HFF-Myc (cell line): Measurements from ENCODE around the gene ZNF212.

ENCODE experiments used
- DNase-seq: peaks from one replicate; pipeline ENCODE4 v3.0.0-alpha.2; 2011; ENCODE audit warnings: low read depth; ENCODE audit errors: extremely low read depth
- H3K4me3 ChIP-seq: replicated peaks from 2 replicates; pipeline ENCODE4 v1.5.1; 2011; ENCODE audit warnings: low read depth, mild to moderate bottlenecking, control low read depth, low read length
- TF ChIP-seq, protein P1 (sequence below): IDR thresholded peaks from 2 replicates; pipeline ENCODE4 v1.5.1; 2012; ENCODE audit warnings: mild to moderate bottlenecking, low read depth, low read length, control low read depth; ENCODE audit errors: missing control alignments

Gene ZNF212

DNA sequence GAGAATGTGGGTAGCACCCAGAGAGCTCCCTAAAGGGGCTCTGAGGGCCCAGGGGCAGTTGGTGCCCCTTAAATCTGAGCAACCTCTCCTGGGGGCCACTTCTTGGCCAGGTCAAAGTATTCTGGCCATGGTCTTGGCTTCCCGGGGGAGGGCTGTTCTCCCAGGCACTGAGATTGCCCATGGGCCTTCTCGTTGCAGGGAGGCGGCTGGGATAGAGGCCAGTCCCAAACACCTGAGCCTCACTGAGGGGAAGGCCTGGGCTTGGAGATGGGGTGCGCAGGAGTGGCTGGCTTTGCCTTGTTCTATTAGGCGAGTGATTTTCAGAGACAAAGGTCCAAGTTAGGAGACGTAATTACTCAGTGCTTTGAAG is 56.0 kb downstream of the ZNF212 start:
- DNase-seq, result no peak
- H3K4me3 ChIP-seq, result no peak overlapping the region
- TF ChIP-seq, protein P1, sequence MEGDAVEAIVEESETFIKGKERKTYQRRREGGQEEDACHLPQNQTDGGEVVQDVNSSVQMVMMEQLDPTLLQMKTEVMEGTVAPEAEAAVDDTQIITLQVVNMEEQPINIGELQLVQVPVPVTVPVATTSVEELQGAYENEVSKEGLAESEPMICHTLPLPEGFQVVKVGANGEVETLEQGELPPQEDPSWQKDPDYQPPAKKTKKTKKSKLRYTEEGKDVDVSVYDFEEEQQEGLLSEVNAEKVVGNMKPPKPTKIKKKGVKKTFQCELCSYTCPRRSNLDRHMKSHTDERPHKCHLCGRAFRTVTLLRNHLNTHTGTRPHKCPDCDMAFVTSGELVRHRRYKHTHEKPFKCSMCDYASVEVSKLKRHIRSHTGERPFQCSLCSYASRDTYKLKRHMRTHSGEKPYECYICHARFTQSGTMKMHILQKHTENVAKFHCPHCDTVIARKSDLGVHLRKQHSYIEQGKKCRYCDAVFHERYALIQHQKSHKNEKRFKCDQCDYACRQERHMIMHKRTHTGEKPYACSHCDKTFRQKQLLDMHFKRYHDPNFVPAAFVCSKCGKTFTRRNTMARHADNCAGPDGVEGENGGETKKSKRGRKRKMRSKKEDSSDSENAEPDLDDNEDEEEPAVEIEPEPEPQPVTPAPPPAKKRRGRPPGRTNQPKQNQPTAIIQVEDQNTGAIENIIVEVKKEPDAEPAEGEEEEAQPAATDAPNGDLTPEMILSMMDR, result no peak

DNA sequence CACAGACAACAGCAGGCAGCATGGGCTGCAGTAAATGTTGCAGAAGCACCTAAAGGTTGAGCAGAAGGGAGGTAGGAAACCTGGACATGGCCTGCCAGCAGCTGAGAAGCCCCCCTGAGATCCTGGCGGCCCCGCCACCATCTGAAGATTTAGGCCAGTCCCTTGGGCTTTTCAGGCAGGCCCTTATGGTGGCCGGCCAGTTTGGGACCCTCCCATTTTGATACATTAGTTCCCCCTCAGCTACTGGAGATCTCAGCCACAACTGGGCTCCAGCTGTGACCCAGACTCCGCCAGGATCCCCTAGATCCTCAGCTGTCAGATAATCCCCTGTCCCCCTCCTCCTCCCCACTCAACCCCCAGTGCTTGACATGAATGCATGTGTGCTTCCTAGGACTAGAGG is 56.9 kb downstream of the ZNF212 start:
- DNase-seq, result no peak
- H3K4me3 ChIP-seq, result no peak overlapping the region
- TF ChIP-seq, protein P1, result no peak

DNA sequence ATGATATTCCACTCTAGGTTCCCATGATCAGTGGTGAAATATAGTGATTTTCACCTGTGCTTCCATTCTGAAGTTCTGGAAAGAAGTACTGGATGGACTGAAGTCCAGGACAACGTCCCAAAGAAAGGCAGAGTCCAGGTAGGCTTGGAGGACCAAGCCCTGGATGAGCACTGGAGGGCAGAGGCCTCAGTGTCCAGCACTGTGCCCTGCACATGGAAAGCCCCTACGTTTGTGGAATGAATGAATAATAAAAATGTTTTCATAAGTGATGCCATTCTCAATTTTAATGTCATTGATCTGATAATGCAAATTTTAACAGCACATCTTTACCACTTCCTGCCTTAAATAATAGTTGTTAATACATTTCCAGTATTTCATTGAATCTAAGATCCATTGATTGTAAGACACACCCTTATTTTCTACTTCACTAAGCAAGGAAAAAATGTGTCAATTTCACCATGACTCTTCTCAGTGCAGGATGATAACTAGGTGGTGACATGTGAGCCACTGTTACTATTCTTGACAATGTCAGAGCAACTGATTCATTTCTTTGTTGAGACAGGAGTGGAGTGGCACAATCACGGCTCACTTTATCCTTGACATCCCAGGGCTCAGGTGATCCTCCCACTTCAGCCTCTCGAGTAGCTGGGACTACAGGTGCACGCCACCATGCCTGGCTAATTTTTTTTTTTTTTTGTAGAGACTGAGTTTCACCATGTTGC is 57.7 kb downstream of the ZNF212 start:
- TF ChIP-seq, protein P1, result no peak
- no peak overlapping the region for H3K4me3 ChIP-seq
- DNase-seq, result no peak

DNA sequence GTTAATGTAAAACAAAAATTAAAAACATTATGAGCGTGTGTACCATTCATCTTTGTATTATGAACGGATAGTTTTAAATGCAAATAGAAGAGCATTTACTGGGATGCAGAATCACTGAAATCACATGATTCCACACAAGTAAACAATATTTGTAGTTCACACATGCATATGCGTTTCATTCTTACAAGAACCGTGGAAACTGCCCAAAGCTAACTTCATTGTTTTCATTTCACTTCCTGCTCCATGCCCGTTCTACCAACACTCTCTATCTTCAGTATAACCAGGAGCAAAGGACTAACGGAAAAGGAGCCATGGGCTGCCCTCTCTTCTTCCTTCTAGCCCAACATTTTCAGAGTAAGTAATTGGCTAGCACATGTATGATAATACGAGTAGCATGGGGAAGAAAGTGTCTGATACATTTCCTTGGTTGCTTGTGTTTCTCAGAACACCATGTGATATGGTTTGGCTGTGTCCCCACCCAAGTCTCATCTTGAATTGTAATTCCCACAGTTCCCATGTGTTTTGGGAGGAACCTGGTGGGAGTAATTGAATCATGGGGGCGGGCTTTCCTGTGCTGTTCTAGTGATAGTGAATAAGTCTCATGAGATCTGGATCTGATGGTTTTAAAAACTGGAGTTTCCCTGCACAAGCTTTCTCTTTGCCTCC is 61.3 kb downstream of the ZNF212 start:
- no peak for DNase-seq
- TF ChIP-seq, protein P1, result no peak
- H3K4me3 ChIP-seq, result no peak overlapping the region

DNA sequence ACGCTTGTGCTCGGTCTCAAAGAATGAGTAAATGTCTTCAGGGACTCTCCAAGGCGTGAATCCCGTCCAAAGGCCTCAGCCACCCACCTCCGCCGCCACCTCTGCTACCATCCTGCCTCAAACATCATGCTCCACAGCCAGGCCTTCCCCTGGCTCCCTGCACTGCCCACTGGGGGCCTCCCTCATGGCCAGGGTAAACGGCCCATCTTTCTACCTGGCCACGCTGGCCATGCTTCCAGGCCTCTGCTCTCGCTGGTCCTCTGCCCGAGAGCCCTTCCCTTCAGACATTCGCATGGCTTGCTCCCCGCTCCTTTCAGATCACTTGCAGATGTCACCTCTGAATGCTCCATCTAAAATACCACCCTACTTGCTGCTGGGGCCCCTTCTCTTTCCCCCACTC is 62.8 kb downstream of the ZNF212 start:
- DNase-seq, result no peak
- TF ChIP-seq, protein P1, result no peak
- H3K4me3 ChIP-seq, result no peak overlapping the region

DNA sequence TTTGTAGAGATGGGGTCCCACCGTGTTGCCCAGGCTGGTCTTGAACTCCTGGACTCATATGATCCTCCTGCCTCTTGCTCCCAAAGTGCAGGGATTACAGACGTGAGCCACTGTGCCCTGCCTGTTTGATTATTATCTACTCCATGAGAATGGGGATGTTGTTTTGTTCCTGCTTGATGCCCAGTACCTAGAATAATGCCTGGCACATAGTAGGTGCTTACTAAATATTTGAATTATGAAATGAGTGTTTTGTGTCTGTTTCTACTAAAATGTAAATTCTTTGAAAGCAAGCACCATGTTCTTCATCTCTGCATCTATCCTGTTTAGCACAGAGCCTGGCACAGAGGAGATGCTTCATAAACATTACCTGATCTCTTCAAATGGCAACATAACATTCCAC is 63.4 kb downstream of the ZNF212 start:
- TF ChIP-seq, protein P1, result no peak
- H3K4me3 ChIP-seq, result no peak overlapping the region
- DNase-seq, result no peak
